GM21390 (cell line): ENCODE measurements around the gene PRKCQ.

ENCODE experiments used
- ATAC-seq: cut with Tn5 transposase; IDR thresholded peaks from one replicate; pipeline ENCODE4 v1.9.1; 2021; ENCODE audit not compliant: unreplicated experiment

PRKCQ gene

DNA sequence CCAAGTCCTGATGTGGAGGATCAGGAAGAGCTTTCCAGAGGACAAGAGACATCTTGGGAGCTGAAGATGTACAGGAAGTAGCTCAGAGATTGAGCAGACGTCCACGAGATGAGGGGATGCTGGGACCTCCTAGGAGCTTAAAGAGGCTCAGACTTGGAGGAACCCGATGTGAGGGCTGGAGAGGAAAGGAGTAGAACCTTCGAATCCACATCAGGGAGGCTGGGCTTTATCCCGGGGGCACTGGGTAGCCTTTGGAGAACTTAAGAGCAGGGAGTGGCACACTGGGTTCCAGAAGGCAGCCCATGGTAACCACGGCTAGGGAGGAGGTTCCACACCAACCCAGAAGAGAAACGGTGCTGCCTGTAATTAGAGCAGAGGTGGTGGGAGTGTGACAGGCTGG lies 10.8 kb downstream of the PRKCQ start:
- ATAC-seq, result no peak

DNA sequence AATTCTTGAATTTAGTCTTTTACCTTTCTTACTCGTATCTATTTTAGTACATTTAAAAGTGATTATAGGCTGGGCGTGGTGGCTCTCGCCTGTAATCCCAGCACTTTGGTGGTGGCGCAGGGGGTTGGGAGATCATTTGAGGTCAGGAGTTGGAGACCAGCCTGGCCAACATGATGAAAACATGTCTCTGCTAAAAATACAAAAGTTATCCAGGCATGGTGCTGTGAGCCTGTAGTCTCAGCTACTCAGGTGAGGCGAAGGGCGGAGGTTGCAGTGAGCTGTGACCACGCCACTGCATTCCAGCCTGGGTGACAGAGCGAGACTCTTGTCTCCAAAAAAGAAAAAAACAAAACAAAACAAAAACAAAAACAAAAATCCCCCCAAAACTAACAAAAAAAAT lies 12.2 kb downstream of the PRKCQ start:
- ATAC-seq, result no peak

GRCh38 chr10:6567203-6567703 lies 12.8 kb downstream of the PRKCQ start:
- no peak for ATAC-seq

DNA sequence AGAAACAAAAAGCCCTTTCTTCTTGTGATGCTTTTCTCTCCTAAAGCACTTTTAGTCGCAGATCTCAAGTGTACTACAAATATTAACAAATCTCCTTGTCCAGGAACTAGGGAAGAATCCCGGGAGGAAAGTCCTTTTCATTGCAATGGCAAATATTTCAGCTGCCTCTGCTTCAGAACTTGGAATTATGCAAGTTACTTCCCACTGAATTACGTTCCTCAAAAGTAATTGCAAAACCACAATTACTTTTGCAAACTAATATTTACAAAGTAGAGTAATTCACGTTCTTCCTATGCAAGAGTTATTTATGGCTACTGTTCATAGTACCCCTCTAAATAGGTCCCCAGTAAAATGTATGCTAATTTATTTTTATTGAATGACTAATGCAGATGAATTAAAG lies 14.5 kb downstream of the PRKCQ start:
- ATAC-seq, result no peak

- ATAC-seq, result no peak
Observed at GRCh38 chr10:6564367-6564766, 15.7 kb downstream of the PRKCQ start.

GRCh38 chr10:6563731-6564130 lies 16.3 kb downstream of the PRKCQ start:
- no peak for ATAC-seq

GRCh38 chr10:6563075-6563474 lies 17.0 kb downstream of the PRKCQ start:
- no peak for ATAC-seq

- ATAC-seq, result no peak
Observed at GRCh38 chr10:6562221-6562620, 17.9 kb downstream of the PRKCQ start.

DNA sequence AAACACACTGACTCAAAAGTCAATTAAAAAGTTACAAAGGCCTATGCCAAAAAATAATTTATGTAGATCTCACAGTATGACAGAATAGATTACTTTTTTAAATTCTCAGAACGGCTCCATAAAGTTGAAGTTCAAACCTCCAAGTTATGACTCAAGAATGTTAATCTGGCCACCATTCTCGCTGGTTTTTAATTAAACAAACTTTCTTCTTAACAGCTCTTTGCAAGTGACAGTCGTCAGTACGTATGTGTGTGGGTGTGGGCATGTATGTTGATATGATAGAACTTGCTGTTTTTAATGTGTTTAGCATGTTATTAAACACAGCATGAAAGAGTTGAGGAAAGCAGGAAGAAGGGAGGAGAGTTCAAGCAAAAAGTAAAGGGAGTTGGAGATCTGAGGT lies 18.5 kb downstream of the PRKCQ start:
- no peak for ATAC-seq

GRCh38 chr10:6558759-6559461 lies 21.2 kb downstream of the PRKCQ start:
- no peak for ATAC-seq

DNA sequence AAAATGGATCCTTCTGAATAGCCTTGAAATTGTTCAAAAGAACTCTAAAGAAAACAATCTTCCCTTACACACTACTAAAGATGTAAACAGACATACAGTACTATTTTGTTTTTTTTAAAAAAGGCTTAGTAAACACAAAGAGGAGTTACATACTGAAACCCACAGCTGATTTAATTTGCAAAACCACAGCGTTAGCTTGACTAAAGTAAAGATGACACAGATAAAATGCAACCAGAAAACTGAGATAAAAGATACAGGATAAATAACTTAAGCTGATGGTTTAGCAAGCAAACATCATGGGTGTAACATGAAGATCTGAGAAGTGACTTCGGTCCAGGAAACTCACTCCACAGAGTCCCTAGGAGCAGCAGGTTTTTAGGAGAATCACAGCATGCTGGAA lies 21.8 kb downstream of the PRKCQ start:
- ATAC-seq, result no peak

GRCh38 chr10:6553937-6554336 lies 26.1 kb downstream of the PRKCQ start:
- ATAC-seq, result no peak

- no peak for ATAC-seq
Observed at GRCh38 chr10:6543431-6544005, 36.6 kb downstream of the PRKCQ start.

DNA sequence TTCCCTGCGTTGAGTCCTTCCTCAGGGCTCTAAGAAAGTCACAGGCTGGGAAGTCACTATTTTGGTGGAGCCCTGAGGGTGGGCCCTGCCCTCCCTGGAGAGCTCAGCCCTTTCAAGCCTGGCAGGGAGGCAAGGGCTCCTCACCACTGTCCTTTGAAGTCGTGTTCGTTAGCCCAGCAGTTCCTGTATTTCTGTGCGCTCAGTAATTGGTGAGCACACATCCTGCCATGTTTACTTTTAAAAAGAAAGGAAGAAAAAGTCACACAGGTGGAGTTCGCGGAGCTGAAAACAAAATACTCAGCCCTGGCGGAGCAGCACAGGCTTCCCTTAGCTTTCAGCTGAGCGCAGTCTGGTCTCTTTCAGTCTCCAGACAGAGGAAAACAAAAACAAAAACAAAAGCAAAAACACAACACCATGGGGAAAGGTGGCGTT lies 37.1 kb downstream of the PRKCQ start:
- no peak for ATAC-seq

GRCh38 chr10:6539833-6540232 lies 40.2 kb downstream of the PRKCQ start:
- no peak for ATAC-seq

DNA sequence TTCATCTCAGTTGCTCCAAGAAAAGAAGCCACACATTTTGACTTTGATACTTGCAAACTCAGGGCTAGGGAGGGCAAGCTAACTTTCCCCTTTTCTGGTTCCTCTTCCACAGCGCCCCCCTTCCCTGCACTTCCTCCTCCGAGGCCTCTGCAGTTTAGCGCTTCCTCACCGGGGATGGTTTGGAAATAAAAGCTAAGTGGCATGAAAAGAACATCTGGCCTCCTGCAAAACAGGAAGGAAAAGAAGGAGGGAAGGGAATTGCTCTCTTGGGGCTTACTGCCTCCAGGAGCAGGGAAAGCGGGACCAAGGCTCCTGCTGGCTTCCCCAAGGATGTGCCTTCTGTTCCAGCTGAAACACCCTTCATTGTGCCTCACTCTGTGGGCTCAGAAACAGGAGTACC lies 42.3 kb downstream of the PRKCQ start:
- ATAC-seq, result no peak

DNA sequence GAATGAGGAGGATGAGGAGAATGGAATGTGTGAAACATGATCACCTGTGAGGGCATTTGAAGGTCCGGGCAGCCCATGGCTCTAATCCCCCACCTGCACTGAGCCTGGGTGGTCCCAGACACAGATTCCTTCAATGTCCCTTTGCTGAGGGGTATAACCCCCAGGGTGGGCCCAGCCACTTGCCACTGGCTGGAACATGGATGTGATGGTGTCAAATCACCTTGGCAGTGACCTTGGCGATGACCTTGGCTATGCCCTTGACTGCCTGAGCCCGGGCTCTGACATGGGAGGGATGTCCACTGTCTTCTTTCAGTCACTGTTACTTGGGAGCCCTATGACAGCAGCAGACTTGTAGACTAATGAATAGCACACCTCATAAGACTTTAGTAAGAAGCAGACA lies 44.0 kb downstream of the PRKCQ start:
- no peak for ATAC-seq

DNA sequence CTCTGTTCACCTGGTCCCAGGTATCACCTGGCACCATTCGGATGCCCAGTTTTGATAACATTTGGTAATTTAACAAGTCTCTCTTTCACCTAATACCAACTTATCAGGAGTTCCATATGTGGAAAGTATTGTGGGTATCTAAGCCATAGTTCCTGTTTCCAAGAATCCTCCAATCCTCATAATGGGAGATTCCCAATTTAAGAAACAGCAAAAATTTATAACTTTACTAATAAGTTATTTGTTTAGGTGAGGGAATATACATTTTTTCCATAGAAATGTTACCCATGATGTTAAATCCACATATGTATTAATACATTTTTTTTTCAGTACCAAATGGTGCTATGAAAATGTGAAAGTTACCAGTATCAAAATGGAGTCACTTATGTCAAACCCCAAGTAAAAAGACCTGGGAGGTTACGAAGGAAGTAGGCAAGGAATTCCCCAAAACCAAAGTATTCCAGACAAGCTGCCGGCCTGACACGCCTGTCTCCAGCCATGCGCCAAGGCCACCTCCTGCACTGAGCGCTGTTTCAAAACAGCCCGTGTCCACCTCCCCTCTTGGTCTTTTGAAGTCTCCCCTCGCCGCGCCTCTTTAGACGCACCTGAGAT lies 44.8 kb downstream of the PRKCQ start:
- ATAC-seq, result no peak

DNA sequence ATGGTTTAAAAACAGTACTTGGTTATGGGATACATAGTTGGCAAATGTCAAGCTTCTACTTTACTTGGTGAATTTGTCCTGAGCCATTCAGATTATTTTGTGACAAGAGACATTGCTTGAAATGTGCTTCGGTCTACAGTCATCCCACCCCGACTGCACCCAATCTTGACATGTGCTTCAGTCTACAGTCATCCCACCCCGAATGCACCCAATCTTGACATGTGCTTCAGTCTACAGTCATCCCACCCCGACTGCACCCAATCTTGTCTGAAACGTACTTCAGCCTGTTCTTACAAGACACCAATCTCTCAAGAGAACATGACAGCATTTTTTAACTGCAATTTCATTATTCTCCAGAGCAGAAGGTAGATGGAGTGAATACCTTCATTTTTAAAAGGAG lies 47.8 kb downstream of the PRKCQ start:
- no peak for ATAC-seq

DNA sequence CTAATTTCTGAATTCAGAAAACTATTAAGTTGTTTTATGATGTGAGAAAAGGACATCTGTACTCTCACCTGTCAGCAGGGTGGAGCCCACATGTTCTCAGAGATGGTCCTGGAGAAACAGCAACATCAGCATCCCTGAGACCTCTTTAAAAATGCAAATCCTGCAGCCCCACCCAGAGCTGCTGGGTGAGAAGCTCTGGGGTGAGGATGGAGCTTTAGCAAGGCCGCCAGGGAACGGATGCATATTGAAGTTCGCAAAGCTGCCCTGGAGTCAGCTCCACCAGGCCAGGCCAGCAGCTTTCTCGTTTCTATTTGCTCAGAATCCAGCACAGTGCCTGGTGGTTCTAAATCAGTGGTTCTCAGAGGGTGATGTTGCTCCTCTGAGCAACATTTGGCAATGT lies 49.1 kb downstream of the PRKCQ start:
- ATAC-seq, result no peak

DNA sequence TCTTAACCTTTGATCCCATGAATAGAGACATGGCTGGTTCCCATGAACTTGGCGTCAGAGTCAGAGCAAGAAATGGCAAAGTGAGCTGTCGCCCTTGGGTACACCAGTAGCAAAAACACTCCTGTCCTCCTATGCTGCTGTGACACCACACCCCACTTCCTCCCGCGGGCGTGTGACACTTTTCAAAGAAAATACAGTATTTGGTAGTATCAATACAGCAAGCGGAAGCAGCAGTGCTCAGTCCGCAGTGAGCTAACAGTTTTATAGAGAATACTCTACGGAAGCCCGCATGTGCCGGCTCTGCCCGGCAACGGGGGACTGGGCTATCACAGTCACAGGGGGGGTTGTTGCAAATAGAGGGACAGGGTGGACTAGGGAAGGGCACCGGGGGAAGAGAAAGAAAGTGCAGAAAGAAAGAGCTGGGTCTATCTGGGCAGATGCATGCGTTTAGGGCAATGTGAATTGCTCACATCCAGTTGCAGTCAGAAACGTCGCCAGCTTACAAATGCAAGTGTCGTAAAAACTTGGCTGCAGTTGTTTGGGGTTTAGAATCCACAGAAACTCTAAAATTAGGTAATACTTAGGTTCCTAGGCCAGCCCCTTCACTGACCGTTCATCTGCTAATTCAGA lies 49.8 kb downstream of the PRKCQ start:
- ATAC-seq, result no peak
